SK-N-SH (cell line): ENCODE results near the gene TAB2. TPM values are rescaled to one million over a fixed set of nuclear protein-coding genes. Genes with fewer than 3 reads are reported as not detected.

Experiments
- CTCF ChIA-PET: fragments of 300-600, 350-600 bp; formaldehyde crosslinking; extraction: SDS; loops from one replicate; lab custom pipeline; 2021; lab: Yijun Ruan, JAX
- POLR2A ChIA-PET: fragments of 350-600 bp; sonication (Branson Sonifier 250); formaldehyde crosslinking; extraction: SDS; loops from one replicate; lab custom pipeline; 2020; ENCODE audit warnings: antibody characterized with exemption, inconsistent platforms; lab: Yijun Ruan, JAX
- DNase-seq: peaks from one replicate; pipeline ENCODE4 v3.0.0; 2012
- H2AFZ ChIP-seq: fragments of 200-600 bp; sonication (generic); 2 replicates; pipeline ENCODE4 v1.8.1; 2016; ENCODE audit warnings: antibody characterized with exemption, mild to moderate bottlenecking, low read depth
- H3F3A ChIP-seq: fragments of 200-600 bp; sonication (generic); replicated peaks from 2 replicates; pipeline ENCODE3; 2016; ENCODE audit warnings: antibody characterized with exemption, mild to moderate bottlenecking; ENCODE audit not compliant: insufficient read depth
- H3K27ac ChIP-seq, 2 experiments: fragments of 200-500 bp in 1 of 2; fragments of 200-600 bp in 1 of 2; sonication (Bioruptor generic) in 1 of 2; sonication (generic), shearing (Covaris generic) in 1 of 2; 2 replicates each; pipeline versions ENCODE4 v1.5.1 to v1.6.1; 2014 to 2016; ENCODE audit warnings: low read depth in 2 of 2, inconsistent platforms in 1 of 2, low read length in 1 of 2, mild to moderate bottlenecking in 1 of 2, mixed read lengths in 1 of 2
- H3K27me3 ChIP-seq: fragments of 200-600 bp; sonication (generic), shearing (Covaris generic); 2 replicates; pipeline ENCODE4 v1.6.1; 2016; ENCODE audit warnings: mixed run types; ENCODE audit not compliant: insufficient read depth
- H3K36me3 ChIP-seq, 2 experiments: fragments of 200-500 bp in 1 of 2; fragments of 200-600 bp in 1 of 2; sonication (Bioruptor generic) in 1 of 2; sonication (generic) in 1 of 2; replicated peaks in 1 of 2; 2 replicates each; pipeline versions ENCODE3 to v1.5.1; 2014 to 2016; ENCODE audit warnings: low read length in 1 of 2, mild to moderate bottlenecking in 1 of 2; ENCODE audit not compliant: insufficient read depth in 2 of 2, control insufficient read depth in 1 of 2
- H3K4me1 ChIP-seq, 2 experiments: fragments of 200-500 bp in 1 of 2; fragments of 200-600 bp in 1 of 2; sonication (Bioruptor generic) in 1 of 2; sonication (generic), shearing (Covaris generic) in 1 of 2; 2 replicates each; pipeline versions ENCODE4 v1.5.1 to v1.6.1; 2014 to 2016; ENCODE audit warnings: low read depth in 1 of 2, low read length in 1 of 2, mixed run types in 1 of 2; ENCODE audit not compliant: insufficient read depth in 2 of 2, control insufficient read depth in 1 of 2
- H3K4me2 ChIP-seq: fragments of 200-600 bp; sonication (generic), shearing (Covaris generic); 2 replicates; pipeline ENCODE4 v1.6.1; 2017; ENCODE audit warnings: mixed run types
- H3K4me3 ChIP-seq, 2 experiments: fragments of 200-500 bp in 1 of 2; fragments of 200-600 bp in 1 of 2; sonication (Bioruptor generic) in 1 of 2; sonication (generic), shearing (Covaris generic) in 1 of 2; 2 replicates each; pipeline versions ENCODE4 v1.5.1 to v1.8.1; 2014 to 2016; ENCODE audit warnings: low read depth in 2 of 2, inconsistent platforms in 1 of 2, low read length in 1 of 2, mild to moderate bottlenecking in 1 of 2, mixed read lengths in 1 of 2, moderate library complexity in 1 of 2
- H3K79me2 ChIP-seq: fragments of 200-600 bp; sonication (generic); 2 replicates; pipeline ENCODE4 v1.8.1; 2017; ENCODE audit warnings: mild to moderate bottlenecking; ENCODE audit not compliant: insufficient read depth
- H3K9ac ChIP-seq: fragments of 200-600 bp; sonication (generic); 2 replicates; pipeline ENCODE4 v1.6.1; 2017; ENCODE audit warnings: mixed run types
- H3K9me2 ChIP-seq: fragments of 200-600 bp; sonication (generic); 2 replicates; pipeline ENCODE4 v1.6.1; 2017; ENCODE audit warnings: mixed run types
- H3K9me3 ChIP-seq: fragments of 200-600 bp; sonication (generic); 2 replicates; pipeline ENCODE4 v1.6.1; 2017; ENCODE audit warnings: mixed run types, mild to moderate bottlenecking, moderate library complexity
- H4K20me1 ChIP-seq: fragments of 200-600 bp; sonication (generic); 2 replicates; pipeline ENCODE4 v1.6.1; 2017; ENCODE audit warnings: mild to moderate bottlenecking, mixed run types; ENCODE audit not compliant: insufficient read depth
- FOSL2 ChIP-seq: IDR thresholded peaks from 2 replicates; pipeline ENCODE4 v1.4.0; 2012; ENCODE audit warnings: low read depth, mild to moderate bottlenecking, moderate library complexity, borderline replicate concordance
- FOXJ3 ChIP-seq: sonication (generic); formaldehyde crosslinking; IDR thresholded peaks from 2 replicates; pipeline ENCODE4 v1.5.1; 2020; ENCODE audit warnings: mild to moderate bottlenecking, missing genetic modification reagents
- FOXM1 ChIP-seq: IDR thresholded peaks from 2 replicates; pipeline ENCODE4 v1.4.0; 2012; ENCODE audit warnings: low read depth, mild to moderate bottlenecking
- GATA2 ChIP-seq: sonication (generic); formaldehyde crosslinking; IDR thresholded peaks from 2 replicates; pipeline ENCODE4 v1.5.0; 2020; ENCODE audit warnings: mild to moderate bottlenecking, missing genetic modification reagents
- JUND ChIP-seq: IDR thresholded peaks from 2 replicates; pipeline ENCODE4 v1.4.0; 2012
- MEF2A ChIP-seq: IDR thresholded peaks from 2 replicates; pipeline ENCODE4 v1.4.0; 2012; ENCODE audit warnings: low read depth, borderline replicate concordance
- NFIC ChIP-seq: IDR thresholded peaks from 2 replicates; pipeline ENCODE4 v1.4.0; 2012; ENCODE audit warnings: borderline replicate concordance
- POLR2AphosphoS5 ChIP-seq: IDR thresholded peaks from 2 replicates; pipeline ENCODE4 v1.6.1; 2012; ENCODE audit warnings: low read depth, low read length
- RFX5 ChIP-seq: IDR thresholded peaks from 2 replicates; pipeline ENCODE4 v1.6.1; 2012; ENCODE audit warnings: mild to moderate bottlenecking, improper control_type of control experiment, low read length
- RXRA ChIP-seq: IDR thresholded peaks from 2 replicates; pipeline ENCODE4 v1.4.0; 2012; ENCODE audit warnings: low read depth, mild to moderate bottlenecking, borderline replicate concordance
- SIN3A ChIP-seq: IDR thresholded peaks from 2 replicates; pipeline ENCODE4 v1.6.1; 2012; ENCODE audit warnings: low read depth, mild to moderate bottlenecking, low read length, moderate library complexity, borderline replicate concordance
- SMC3 ChIP-seq: IDR thresholded peaks from 2 replicates; pipeline ENCODE4 v1.6.1; 2012; ENCODE audit warnings: low read depth, low read length, improper control_type of control experiment
- TEAD4 ChIP-seq: IDR thresholded peaks from 2 replicates; pipeline ENCODE4 v1.4.0; 2012; ENCODE audit warnings: mild to moderate bottlenecking, borderline replicate concordance; ENCODE audit not compliant: insufficient read depth
- YY1 ChIP-seq: IDR thresholded peaks from 2 replicates; pipeline ENCODE4 v1.4.0; 2012; ENCODE audit warnings: low read depth, mild to moderate bottlenecking
- WGBS: methylation state at CpG from one replicate; pipeline ENCODE4 v1.1.6; 2017; ENCODE audit warnings: low lambda C conversion rate; 5-methylcytosine and 5-hydroxymethylcytosine counted together
- polyA plus RNA-seq, 3 experiments: library from polyadenylated mRNA; depleted of rRNA; stranded (reverse); fragments of >200 nt; gene quantifications; 2 replicates each; pipeline ENCODE4 v1.2.3, GENCODE V29; 2012
- TF ChIP-seq, protein P1 (sequence below): IDR thresholded peaks from 2 replicates; pipeline ENCODE4 v1.4.0; 2012; ENCODE audit warnings: low read depth
- TF ChIP-seq, protein P2 (sequence below): fragments of 200-600 bp; sonication (generic); IDR thresholded peaks from 2 replicates; pipeline ENCODE4 v1.6.1; 2017; ENCODE audit warnings: antibody characterized with exemption, mild to moderate bottlenecking, moderate library complexity
- TF ChIP-seq, protein P3 (sequence below): IDR thresholded peaks from 2 replicates; pipeline ENCODE4 v1.4.0; 2012; ENCODE audit warnings: low read depth, borderline replicate concordance
- TF ChIP-seq, protein P4 (sequence below): IDR thresholded peaks from 2 replicates; pipeline ENCODE4; 2012

The TAB2 gene
- polyA plus RNA-seq, 1 of the 3 experiments (the other 2 are of a cell fraction): 24.4 TPM

DNA sequence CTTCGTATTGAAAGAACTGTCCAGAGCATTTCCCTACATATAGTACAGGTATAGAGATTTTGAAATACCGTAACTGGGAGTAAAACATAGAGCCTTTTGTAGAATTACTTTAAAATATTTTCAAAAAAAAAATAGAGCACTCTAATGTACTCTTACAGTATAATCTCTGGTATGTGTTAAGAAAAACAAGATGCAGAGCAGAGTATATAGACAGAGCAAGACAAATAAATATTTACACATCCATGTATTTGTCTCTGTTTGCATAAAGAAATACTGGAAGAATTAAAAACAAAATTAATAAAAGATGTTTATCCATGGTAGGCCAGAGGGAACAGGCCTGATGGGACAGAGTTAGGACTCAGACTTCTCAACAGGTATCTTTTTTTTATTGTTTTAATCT lies 54.5 kb downstream of the TAB2 start:
- no peaks in the 10 kb centered on the region for H3K9me3 ChIP-seq
- H3K36me3 ChIP-seq: peaks cover 16 to 17% of the 10 kb centered on the region in 2 experiments
- POLR2A ChIA-PET: no interaction called here
- peaks cover 56% of the 10 kb centered on the region for H4K20me1 ChIP-seq
- no peaks in the 10 kb centered on the region; a peak in 2 of 4 replicates for H3K4me1 ChIP-seq
- no peaks in the 10 kb centered on the region for H3K27me3 ChIP-seq
- no peak overlapping the region for H3K27ac ChIP-seq
- peaks cover 7% of the 10 kb centered on the region for H3F3A ChIP-seq
- DNase-seq: no peak
- H3K4me3 ChIP-seq: no peak overlapping the region
- no peaks in the 10 kb centered on the region for H3K9me2 ChIP-seq
- CTCF ChIA-PET: interaction anchor here (0.7 to 1.3 kb wide), 3 partner anchors 11 to 287 kb away, joined by 3 to 4 read pairs (median 3); no protein-coding TSS in a partner anchor
- 96% methylated on average over 2 of the region's 2 CpGs for WGBS
- no peak overlapping the region for H3K9ac ChIP-seq
- H3K4me2 ChIP-seq: no peak overlapping the region
- no peak overlapping the region for H2AFZ ChIP-seq
- TF ChIP-seq, protein P1, sequence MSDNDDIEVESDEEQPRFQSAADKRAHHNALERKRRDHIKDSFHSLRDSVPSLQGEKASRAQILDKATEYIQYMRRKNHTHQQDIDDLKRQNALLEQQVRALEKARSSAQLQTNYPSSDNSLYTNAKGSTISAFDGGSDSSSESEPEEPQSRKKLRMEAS: no peak
- TF ChIP-seq POLR2AphosphoS5: no peak
- TF ChIP-seq GATA2 (CRISPR knock-in tag): no peak
- TF ChIP-seq MEF2A: no peak
- no peak for TF ChIP-seq JUND
- TF ChIP-seq, protein P2, sequence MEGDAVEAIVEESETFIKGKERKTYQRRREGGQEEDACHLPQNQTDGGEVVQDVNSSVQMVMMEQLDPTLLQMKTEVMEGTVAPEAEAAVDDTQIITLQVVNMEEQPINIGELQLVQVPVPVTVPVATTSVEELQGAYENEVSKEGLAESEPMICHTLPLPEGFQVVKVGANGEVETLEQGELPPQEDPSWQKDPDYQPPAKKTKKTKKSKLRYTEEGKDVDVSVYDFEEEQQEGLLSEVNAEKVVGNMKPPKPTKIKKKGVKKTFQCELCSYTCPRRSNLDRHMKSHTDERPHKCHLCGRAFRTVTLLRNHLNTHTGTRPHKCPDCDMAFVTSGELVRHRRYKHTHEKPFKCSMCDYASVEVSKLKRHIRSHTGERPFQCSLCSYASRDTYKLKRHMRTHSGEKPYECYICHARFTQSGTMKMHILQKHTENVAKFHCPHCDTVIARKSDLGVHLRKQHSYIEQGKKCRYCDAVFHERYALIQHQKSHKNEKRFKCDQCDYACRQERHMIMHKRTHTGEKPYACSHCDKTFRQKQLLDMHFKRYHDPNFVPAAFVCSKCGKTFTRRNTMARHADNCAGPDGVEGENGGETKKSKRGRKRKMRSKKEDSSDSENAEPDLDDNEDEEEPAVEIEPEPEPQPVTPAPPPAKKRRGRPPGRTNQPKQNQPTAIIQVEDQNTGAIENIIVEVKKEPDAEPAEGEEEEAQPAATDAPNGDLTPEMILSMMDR: no peak
- TF ChIP-seq RXRA: no peak
- TF ChIP-seq FOSL2: no peak
- TF ChIP-seq RFX5: no peak
- TF ChIP-seq, protein P3, sequence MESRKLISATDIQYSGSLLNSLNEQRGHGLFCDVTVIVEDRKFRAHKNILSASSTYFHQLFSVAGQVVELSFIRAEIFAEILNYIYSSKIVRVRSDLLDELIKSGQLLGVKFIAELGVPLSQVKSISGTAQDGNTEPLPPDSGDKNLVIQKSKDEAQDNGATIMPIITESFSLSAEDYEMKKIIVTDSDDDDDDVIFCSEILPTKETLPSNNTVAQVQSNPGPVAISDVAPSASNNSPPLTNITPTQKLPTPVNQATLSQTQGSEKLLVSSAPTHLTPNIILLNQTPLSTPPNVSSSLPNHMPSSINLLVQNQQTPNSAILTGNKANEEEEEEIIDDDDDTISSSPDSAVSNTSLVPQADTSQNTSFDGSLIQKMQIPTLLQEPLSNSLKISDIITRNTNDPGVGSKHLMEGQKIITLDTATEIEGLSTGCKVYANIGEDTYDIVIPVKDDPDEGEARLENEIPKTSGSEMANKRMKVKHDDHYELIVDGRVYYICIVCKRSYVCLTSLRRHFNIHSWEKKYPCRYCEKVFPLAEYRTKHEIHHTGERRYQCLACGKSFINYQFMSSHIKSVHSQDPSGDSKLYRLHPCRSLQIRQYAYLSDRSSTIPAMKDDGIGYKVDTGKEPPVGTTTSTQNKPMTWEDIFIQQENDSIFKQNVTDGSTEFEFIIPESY: no peak
- no peak for TF ChIP-seq NFIC
- TF ChIP-seq SIN3A: no peak
- TF ChIP-seq, protein P4, sequence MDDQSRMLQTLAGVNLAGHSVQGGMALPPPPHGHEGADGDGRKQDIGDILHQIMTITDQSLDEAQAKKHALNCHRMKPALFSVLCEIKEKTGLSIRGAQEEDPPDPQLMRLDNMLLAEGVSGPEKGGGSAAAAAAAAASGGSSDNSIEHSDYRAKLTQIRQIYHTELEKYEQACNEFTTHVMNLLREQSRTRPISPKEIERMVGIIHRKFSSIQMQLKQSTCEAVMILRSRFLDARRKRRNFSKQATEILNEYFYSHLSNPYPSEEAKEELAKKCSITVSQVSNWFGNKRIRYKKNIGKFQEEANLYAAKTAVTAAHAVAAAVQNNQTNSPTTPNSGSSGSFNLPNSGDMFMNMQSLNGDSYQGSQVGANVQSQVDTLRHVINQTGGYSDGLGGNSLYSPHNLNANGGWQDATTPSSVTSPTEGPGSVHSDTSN: no peak
- no peak for TF ChIP-seq TEAD4
- no peak for TF ChIP-seq FOXJ3 (CRISPR knock-in tag)
- no peak for TF ChIP-seq FOXM1
- no peak for TF ChIP-seq YY1
- no peak for TF ChIP-seq SMC3
- TF ChIP-seq, all 33 proteins: peak for 0
- peaks cover 90% of the 10 kb centered on the region for H3K79me2 ChIP-seq
